Hematopoietic multipotent progenitor cell treated with erythropoietin and hydrocortisone succinate and interleukin-3 and kit ligand, for 15 days (in vitro differentiated cells): ENCODE results near the gene KRT31.
"Not testable (repeated sequence)": the region's sequence is repeated elsewhere in the genome, so short reads cannot be mapped to it uniquely, and the experiment has no call there.

Experiments used
- DNase-seq: peaks from one replicate; pipeline ENCODE4 v3.0.0-alpha.2; 2015; ENCODE audit warnings: low spot score

KRT31 gene

DNA sequence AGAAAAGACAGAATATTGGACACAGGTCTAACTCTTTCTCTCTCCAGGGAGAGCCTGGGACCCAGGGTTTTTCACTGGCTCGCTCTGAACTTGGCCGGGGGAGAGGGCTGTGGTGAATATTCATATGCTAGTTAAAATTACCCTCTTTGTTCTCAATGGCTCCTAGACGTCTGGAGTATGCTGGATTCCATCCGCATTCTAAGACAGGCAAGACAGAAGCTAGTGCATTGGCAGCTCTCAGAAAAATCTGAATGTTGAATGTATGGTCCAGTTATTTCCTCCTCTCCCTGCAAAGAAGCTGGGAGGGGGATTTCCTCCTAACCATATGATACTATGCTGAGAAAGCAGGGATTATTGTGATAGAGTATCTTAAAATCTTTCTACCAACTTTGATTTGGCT is 9.7 kb downstream of the KRT31 start:
- DNase-seq, result no peak

DNA sequence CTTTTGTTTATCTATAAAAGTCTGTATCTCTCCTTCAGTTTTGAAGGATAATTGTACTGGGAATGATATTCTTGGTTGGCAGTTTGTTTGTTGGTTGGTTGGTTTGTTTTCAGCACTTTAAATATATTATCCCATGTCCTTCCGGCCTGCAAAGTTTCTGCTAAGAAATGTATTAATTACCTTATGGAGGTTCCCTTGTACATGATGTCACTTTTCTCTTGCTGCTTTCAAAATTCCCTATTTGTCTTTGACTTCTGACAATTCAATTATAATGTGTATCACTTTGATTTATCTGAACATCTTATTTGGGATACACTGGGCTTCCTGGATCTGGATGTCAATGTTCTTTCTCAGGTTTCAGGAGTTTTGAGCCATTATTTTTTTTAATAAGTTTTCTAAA is 11.2 kb downstream of the KRT31 start:
- no peak for DNase-seq

DNA sequence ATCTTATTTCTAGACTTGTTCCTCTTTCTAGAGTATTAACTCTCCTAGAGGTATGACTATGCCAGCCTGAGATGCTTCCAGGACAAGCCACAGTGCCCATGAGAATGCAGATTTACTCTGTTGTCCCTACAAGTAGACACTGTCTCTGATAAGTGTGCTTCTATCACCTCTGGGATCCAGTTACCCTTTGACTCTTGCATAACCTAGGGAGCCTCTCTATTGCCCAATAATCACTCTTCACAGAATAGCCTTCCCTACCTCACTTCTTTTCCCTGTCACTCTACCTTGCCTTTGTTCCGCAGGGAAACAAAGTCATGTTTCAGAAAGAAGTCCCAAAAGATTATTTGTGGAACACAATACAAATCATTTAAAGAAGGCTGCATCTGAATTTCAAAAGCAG is 13.7 kb downstream of the KRT31 start:
- DNase-seq, result no peak

DNA sequence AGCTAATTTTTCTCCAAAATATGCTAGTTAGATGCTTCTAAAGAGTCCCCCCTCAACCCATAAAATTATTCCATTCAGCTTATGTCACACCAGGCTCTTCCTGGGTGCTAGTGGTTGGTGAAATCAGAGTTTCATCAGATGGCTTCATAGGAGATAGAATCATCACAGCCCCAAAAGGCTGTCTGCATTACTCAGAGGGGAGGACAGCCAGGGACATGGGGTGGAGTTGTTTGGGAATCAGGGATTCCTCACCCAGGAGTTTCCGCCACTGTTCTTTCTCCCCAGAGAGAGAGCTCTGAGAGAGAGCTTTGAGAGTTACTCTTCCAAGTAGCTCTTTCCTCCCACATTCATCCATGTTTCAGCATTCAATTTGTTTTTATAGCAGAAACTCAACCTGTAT is 15.0 kb downstream of the KRT31 start:
- no peak for DNase-seq

DNA sequence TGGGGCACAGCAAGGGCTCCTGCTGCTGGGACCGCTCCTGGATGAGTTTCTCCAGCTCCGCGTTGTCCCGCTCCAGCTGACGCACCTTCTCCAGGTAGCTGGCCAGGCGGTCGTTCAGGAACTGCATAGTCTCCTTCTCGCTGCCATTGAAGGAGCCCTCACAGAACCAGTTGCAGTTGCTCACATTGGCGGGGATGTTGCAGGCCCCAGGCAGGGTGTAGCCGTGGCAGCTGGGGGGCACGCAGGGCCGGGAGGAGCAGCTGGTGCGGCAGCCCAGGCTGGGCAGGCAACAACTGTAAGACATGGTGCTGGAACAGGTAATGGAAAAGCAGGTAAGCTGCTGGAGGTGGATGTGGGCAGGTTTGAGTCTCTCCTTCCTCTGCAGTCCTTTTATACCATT is 15.5 kb downstream of the KRT31 start, which contains the start of gene KRT34:
Gene KRT34, minus strand, starts transcription at position 364 of the 400 bp plus-strand sequence. Its CDS starts 60 bp downstream, at position 304.
- DNase-seq, result not testable (repeated sequence)

DNA sequence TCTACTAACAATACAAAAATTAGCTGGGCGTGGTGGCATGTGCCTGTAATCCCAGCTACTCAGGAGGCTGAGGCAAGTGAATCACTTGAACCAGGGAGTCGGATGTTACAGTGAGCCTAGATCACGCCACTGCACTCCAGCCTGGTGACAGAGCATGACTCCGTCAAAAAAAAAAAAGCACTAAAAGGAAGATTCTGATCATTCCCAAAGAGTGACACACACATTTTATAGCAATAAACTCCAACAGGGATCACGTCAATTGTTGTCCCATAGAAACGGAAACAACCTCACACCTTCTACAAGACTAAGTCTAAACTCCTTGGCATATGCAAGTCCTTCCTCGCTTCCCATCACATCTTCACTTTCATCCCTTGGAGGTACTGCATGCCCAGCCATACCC is 17.3 kb downstream of the KRT31 start:
- DNase-seq, result not testable (repeated sequence)

DNA sequence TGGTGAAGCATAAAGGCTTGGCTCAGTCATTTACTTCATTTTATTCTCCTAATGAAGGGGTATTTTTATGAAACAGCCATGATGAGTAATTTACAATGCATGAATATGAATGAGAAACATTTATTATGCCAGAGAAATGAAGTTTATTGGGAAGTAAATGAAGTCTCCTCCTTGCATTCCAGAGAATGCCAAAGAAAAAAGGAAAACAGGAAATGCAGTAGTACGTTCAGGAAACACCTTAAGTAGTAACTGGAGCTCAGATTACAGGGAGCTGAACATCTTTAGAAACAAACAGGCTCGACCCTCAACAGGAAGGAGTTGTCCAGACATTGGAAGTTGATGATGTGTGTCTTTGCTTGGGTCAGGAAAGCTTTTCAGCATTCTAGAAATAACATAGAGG is 19.9 kb downstream of the KRT31 start:
- no peak for DNase-seq

DNA sequence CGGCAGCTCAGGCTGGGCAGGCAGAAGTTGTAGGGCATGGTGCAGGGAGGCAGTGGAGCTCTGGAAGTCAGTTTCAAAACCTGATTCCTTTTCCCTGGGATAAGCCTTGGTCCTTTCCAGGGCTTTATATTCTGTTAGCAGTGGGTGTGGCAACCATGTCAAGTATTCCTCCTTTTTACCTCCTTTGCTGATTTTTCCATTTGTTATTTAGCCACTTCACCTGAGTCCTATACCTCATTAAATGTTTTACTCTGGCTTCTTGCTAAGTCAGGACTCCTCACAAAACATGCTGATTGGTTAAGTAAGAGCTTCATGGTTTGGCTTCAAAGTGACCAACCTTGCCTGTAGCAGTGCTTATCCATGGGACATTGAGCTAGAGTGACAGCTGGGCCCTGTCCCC is 27.7 kb downstream of the KRT31 start, which contains the start of gene KRT33B:
Gene KRT33B, minus strand, starts transcription at position 101 of the 400 bp plus-strand sequence. Its CDS starts 63 bp downstream, at position 38.
- no peak for DNase-seq

DNA sequence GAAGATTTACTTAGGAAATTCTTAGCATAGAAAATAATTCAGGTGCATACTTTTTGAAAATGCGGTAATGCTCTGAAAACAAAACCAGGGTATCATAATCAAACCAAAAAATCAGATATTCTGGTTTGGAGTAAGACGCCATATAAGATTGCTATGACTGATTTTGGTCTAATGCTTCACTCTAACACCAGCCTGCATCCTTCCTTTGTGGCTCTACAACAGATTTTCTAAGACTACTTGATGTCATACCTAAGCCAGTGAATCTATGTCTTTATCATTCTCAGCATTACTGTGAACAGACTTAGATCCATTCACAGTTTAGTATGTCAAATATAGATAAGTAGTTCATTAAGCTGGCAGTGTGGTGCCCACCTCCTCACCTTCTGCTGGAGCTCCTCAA is 28.4 kb downstream of the KRT31 start:
- DNase-seq, result no peak

DNA sequence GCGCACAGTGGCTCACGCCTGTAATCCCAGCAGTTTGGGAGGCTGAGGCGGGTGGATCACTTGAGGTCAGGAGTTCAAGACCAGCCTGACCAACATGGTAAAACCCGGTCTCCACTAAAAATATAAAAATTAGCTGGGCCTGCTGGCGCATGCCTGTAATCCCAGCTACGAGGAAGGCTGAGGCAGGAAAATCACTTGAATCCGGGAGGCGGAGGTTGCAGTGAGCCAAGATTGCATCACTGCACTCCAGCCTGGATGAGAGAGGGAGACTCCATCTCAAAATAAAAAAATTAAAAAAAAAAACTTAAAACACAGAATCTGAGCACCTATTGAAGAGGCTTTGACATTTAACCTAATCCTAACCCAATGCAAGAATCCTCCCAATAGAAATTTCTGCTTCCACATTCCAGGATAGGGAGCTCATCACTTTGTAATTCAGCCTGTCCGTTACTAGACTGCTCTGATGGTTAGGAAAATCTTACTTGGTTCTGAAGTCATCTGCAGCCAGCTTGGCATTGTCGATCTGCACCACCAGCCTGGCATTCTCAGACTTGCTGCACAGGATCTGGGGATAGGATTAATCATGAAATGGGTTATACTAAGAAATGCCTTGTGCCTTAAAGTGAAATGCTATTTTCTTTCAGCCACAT is 29.9 kb downstream of the KRT31 start:
- DNase-seq, result no peak

DNA sequence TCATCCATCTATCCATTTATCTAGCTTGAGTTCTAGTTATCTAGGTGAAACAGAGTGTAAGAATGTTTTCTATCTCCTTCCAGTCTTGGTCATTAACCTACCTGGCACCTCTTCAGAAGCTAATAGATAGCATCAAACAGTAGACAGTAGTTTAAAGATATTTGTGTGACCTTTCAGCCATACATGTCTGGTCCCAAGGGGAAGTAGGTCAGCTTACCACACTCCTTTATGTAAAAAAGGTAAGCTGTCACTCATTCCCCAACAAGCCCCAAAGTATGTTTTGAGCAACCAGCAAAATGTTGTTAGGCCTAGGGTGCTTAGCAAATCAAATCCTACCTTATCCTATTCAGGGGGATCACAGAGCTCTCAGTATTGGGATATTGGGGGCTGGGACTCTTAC is 31.3 kb downstream of the KRT31 start:
- DNase-seq, result no peak

DNA sequence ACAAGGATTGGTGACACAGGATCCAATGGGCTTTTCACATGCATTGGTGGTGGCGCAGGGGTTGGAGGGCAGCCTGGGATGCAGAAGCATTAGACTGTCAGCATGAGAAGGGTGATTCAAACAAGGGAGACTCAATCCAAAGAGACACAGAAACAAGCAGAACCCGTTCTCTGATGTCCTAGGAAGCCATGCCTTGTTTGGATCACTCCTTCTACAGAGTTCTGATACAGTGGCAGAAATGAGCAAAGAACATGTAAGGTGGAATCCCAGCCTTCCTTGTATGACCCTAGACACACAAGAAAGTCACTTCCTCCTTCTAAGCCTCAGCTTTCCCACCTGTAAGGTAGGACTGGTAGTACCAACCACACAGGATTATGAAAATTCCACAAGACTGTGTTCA is 33.5 kb downstream of the KRT31 start:
- DNase-seq, result no peak

DNA sequence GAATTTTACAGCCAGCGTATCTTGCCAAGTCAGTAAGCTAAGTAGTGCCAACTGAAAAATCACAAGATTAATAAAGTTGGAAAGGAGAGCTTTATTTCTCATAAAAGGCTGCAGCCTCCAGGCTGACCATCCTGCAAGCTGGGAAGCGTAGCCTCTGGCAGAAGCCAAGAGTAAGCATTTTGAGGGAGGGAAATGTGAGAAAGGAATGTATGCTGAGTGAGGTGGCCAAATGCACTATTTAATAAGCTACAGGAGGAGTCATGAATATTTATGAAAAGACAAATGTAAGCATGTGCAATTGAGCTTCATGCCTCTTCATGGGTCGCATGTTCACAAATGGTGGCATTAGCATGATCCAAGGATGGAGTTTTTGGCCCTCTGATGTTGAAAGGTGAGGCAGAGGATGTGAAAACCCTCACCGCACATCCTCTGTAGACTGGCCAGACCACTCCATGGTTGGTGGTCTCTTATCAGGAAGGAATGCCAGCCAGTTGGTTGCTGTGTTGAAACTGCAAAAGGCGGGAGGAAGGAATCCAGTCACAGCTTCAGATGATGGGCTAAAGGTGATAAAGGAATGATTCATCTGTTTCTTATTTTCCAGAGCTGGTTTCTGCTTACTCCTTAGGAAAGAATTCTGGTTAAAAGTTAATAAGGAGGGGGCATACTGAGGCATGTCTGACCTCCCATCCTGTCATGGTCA is 37.0 kb downstream of the KRT31 start:
- DNase-seq, result no peak

DNA sequence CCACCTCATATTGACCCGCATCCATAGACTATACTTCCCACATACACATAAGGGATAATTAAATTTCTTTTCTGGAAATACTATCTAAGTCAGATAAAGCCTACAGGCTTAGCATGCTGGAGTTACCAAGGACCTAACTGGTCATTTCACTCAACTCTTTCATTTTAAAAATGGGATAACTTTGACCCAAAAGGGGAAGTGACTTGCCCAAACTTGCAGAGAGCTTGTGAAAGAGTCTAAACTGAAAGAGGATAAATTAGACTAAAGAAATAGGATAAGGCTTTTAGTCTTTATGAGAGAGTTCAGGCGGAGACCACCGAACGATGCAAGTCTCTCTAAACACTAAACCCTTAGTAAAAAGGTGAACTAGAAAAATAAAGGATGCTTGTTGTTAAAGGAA is 42.9 kb downstream of the KRT31 start:
- DNase-seq, result no peak

DNA sequence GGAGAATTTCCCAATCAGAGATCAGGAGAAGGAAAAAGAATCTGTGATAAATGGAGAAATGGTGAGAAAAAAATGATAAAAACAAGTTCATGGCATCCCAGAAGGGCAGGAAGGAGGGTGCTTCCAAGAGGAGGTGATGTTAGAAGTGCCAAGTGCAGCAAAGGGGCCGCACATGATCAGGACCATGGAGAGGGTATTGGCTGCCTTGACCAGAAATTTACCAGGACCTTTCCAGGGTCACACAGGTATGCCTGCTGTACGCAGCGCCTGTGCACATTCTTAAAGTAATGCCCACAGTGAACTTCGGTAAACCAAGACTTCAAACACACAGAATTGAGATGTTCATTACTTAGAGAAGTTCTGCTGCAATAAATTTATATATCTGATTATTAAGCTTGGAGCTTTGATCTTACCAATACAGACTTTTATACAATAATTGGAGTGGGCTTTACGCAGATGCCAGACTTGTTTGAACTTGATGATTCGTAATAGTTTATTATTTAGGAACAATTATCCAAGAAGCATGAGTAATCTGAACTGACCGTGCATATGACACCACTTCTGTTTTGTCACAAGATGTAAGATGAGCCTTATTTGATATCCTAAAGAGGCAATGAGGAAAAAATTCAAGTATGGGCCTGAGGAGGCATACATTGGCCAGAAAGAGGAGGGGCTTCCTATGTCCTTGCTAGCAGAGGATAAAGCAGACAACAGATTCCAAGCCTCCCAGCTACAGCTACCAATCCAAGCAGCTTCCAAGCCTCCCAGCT is 44.6 kb downstream of the KRT31 start:
- DNase-seq, result no peak

DNA sequence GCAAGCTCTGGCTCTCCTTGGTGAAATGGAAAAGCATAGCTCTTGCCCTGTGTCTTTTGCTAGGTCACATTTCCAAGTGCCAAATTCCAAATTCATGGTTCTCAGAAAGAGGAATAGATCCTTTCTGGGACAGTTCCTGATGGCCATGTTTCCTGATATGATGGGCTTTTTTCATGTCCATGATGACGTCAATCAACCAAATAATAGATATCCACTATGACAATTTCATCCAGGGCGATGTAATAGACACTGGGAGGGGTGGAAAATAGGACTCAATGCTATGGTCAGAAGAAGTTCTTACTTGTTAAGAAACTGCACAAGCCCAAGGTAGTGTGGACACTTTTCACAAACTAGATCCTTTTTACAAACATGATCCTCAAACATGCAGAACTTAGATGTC is 46.2 kb downstream of the KRT31 start:
- no peak for DNase-seq

DNA sequence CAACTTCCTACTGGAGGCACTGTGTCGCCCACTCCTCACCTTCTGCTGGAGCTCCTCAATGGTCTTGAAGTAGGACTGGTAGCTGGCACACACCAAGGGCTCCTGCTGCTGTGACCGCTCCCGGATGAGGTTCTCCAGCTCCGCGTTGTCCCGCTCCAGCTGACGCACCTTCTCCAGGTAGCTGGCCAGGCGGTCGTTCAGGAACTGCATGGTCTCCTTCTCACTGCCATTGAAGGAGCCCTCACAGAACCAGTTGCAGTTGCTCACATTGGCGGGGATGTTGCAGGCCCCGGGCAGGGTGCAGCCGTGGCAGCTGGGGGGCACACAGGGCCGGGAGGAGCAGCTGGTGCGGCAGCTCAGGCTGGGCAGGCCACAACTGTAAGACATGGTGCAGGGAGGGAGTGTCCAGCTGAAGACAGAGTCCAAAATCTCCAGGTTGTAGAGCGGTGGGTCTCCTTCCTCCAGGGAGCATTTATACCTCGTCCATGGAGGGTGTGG is 47.0 kb downstream of the KRT31 start, which contains the start of gene KRT33A:
Gene KRT33A, minus strand, starts transcription at position 448 of the 498 bp plus-strand sequence. Its CDS starts 61 bp downstream, at position 387.
- not testable (repeated sequence) for DNase-seq

DNA sequence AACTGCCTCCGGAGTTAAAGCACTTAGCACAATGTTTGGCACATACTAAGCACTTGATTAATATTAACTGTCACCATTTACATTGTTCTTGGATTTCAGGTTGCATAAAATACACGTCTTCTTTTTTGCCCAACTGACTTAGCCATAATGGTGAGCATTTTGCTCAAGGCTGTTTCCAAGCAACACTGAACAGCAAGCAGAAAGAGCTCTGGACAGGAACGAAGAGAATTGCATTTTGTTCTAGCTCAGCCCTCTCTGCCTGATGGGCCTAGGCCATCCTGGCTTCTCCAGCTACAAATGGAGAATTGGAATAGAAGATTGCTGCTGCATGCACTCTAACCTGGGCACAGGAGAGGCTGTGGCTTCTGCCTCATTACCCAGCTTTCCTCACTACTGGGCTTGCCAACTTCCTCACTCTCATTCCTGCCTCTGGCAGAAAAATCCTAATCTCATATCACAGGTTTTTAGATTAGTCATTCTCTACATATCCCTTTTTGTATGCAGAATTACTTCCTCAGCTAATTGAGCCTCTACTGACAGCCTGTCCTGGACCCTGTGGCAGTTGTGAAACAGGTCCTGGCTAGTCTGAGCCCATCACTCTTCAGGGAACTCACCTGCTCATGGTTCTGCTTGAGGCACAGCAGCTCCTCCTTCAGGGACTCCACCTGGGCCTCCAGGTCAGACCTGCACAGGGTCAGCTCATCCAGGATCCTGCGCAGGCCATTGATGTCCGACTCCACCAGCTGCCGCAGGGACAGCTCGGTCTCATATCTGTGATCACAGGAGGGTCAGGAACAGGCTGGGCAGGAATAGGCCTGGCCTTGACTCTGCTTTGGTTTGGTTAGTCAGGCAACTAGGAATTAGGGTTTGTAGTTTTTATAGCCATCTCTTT is 49.3 kb downstream of the KRT31 start:
- no peak for DNase-seq

DNA sequence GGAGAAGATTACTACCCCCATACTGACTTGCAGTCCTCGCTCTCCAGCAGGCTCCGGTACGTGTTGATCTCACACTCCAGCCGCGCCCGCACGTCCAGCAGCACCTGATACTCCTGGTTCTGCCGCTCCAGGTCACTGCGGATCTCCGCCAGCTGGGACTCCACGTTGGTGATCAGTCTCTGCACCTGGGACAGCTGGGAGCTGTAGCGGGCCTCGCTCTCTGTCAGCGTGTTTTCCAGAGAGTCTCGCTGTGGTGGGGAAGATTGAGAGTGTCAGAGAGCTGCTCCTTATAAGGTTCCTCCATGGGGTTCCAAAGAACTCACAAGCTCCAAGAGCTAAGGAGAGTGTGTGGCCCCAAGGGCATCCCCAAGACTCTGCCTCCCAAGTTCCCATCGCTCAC is 51.0 kb downstream of the KRT31 start:
- DNase-seq, result not testable (repeated sequence)

DNA sequence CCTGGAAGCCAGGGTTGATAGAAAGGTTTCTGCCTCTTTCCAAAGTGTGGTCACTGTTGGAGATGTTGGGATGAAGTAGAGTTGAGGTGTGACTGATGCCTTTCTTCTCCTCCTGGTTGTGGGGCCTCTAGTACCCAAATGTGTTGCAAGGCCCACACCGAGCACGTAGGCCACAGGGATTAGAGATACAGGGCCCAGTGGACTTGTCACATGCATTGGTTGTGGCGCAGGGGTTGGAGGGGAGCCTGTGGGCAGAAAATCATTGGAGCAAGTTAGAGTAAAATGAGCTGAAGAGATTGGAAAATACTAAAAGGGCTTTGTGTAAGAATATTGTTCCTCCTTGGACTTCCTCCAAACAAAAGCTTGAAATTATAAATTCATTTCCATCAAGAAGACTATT is 51.4 kb downstream of the KRT31 start:
- DNase-seq, result no peak
